IMR-90 (cell line): ENCODE data around the gene KIF20B. TPM values are rescaled to one million over a fixed set of nuclear protein-coding genes. Genes with fewer than 3 reads are reported as not detected.

Experiments used
- ATAC-seq: fragments of 200-7000 bp; cut with Tn5 transposase; 2 replicates; pipeline ENCODE4 v1.9.1; 2020; ENCODE audit warnings: low read depth, mild to moderate bottlenecking, moderate library complexity
- BruUV-seq: library from RNA; stranded (reverse); fragments of 400-500 nt; replicated peaks from 2 replicates; lab custom pipeline; 2021; lab: Mats Ljungman, UMichigan
- CTCF ChIA-PET: fragments of 300-600 bp; formaldehyde crosslinking; extraction: SDS; loops from one replicate; lab custom pipeline; 2021; ENCODE audit warnings: antibody characterized with exemption; lab: Yijun Ruan, JAX
- POLR2A ChIA-PET: fragments of 300-600 bp; sonication (Branson Sonifier 250); formaldehyde crosslinking; loops from one replicate; lab custom pipeline; 2022; ENCODE audit warnings: antibody characterized with exemption; ENCODE audit not compliant: unreplicated experiment; lab: Charles Lee
- DNase-seq: peaks from one replicate; pipeline ENCODE4 v3.0.0; 2013
- H2AFZ ChIP-seq: replicated peaks from 2 replicates; pipeline ENCODE3; 2013; ENCODE audit warnings: low read length, mild to moderate bottlenecking; ENCODE audit not compliant: poor library complexity
- H2AK5ac ChIP-seq: 2 replicates; pipeline ENCODE4 v1.6.1; 2013; ENCODE audit warnings: low read depth, low read length, inconsistent platforms
- H2AK9ac ChIP-seq: replicated peaks from 2 replicates; pipeline ENCODE3; 2013; ENCODE audit warnings: mild to moderate bottlenecking, low read depth, low read length, moderate library complexity; ENCODE audit not compliant: poor library complexity
- H2BK120ac ChIP-seq: 2 replicates; pipeline ENCODE4 v1.6.1; 2013; ENCODE audit warnings: low read depth, low read length, inconsistent platforms
- H2BK15ac ChIP-seq: 3 replicates; pipeline ENCODE4 v1.6.1; 2013; ENCODE audit warnings: low read depth, low read length, inconsistent platforms
- H2BK20ac ChIP-seq: 2 replicates; pipeline ENCODE4 v1.6.1; 2013; ENCODE audit warnings: low read depth, mild to moderate bottlenecking, inconsistent platforms, low read length, moderate library complexity
- H2BK5ac ChIP-seq: 2 replicates; pipeline ENCODE4 v1.6.1; 2013; ENCODE audit warnings: mild to moderate bottlenecking, low read depth, low read length, inconsistent platforms; ENCODE audit not compliant: poor library complexity, severe bottlenecking
- H3K14ac ChIP-seq: replicated peaks from 2 replicates; pipeline ENCODE4 v1.6.1; 2013; ENCODE audit warnings: low read depth, low read length, inconsistent platforms
- H3K18ac ChIP-seq: 2 replicates; pipeline ENCODE4 v1.6.1; 2013; ENCODE audit warnings: low read depth, low read length, control low read depth
- H3K23ac ChIP-seq: 2 replicates; pipeline ENCODE4 v1.6.1; 2013; ENCODE audit warnings: low read depth, low read length, inconsistent platforms
- H3K27ac ChIP-seq: 2 replicates; pipeline ENCODE4 v1.5.1; 2013; ENCODE audit warnings: mild to moderate bottlenecking, control low read depth, low read length; ENCODE audit not compliant: insufficient read depth
- H3K27me3 ChIP-seq: 2 replicates; pipeline ENCODE4 v1.6.1; 2013; ENCODE audit warnings: low read length; ENCODE audit not compliant: control insufficient read depth, insufficient read depth
- H3K36me3 ChIP-seq: 2 replicates; pipeline ENCODE4 v1.6.1; 2013; ENCODE audit warnings: low read length, mixed read lengths; ENCODE audit not compliant: control insufficient read depth, insufficient read depth
- H3K4ac ChIP-seq: 2 replicates; pipeline ENCODE4 v1.6.1; 2013; ENCODE audit warnings: low read depth, low read length, inconsistent platforms
- H3K4me1 ChIP-seq: 2 replicates; pipeline ENCODE4 v1.6.1; 2013; ENCODE audit warnings: low read length, mixed read lengths; ENCODE audit not compliant: control insufficient read depth, insufficient read depth
- H3K4me2 ChIP-seq: 2 replicates; pipeline ENCODE4 v1.6.1; 2013; ENCODE audit warnings: low read depth, mild to moderate bottlenecking, control low read depth, low read length, moderate library complexity
- H3K4me3 ChIP-seq: 2 replicates; pipeline ENCODE4 v1.5.1; 2013; ENCODE audit warnings: low read depth, mild to moderate bottlenecking, control low read depth, low read length, moderate library complexity; ENCODE audit not compliant: insufficient read depth
- H3K56ac ChIP-seq: 2 replicates; pipeline ENCODE4 v1.6.1; 2013; ENCODE audit warnings: low read length, inconsistent platforms; ENCODE audit not compliant: insufficient read depth; ENCODE audit errors: extremely low read depth
- H3K79me1 ChIP-seq, 2 experiments: 2 replicates each; pipeline ENCODE4 v1.6.1; 2013; ENCODE audit warnings: low read length in 2 of 2, inconsistent platforms in 1 of 2, low read depth in 1 of 2
- H3K9ac ChIP-seq: 2 replicates; pipeline ENCODE4 v1.6.1; 2013; ENCODE audit warnings: low read depth, low read length, control low read depth
- H3K9me1 ChIP-seq: 2 replicates; pipeline ENCODE4 v1.6.1; 2013; ENCODE audit warnings: low read length, inconsistent platforms; ENCODE audit not compliant: insufficient read depth
- H3K9me3 ChIP-seq: 2 replicates; pipeline ENCODE4 v1.6.1; 2013; ENCODE audit warnings: low read length; ENCODE audit not compliant: control insufficient read depth, insufficient read depth
- H4K20me1 ChIP-seq: 2 replicates; pipeline ENCODE4 v1.6.1; 2013; ENCODE audit warnings: low read length, inconsistent platforms; ENCODE audit not compliant: insufficient read depth
- H4K5ac ChIP-seq: 2 replicates; pipeline ENCODE4 v1.6.1; 2013; ENCODE audit warnings: mild to moderate bottlenecking, low read depth, low read length, control low read depth
- H4K8ac ChIP-seq, 2 experiments: 2 replicates each; pipeline ENCODE4 v1.6.1; 2013; ENCODE audit warnings: low read depth in 2 of 2, low read length in 2 of 2, control low read depth in 1 of 2, inconsistent platforms in 1 of 2
- H4K91ac ChIP-seq: 2 replicates; pipeline ENCODE4 v1.6.1; 2013; ENCODE audit warnings: low read depth, low read length, inconsistent platforms; ENCODE audit not compliant: insufficient read depth
- CEBPB ChIP-seq: IDR thresholded peaks from 2 replicates; pipeline ENCODE4 v1.6.1; 2012; ENCODE audit warnings: low read depth, low read length, improper control_type of control experiment
- CHD1 ChIP-seq: IDR thresholded peaks from 2 replicates; pipeline ENCODE4 v1.6.1; 2012; ENCODE audit warnings: low read depth, low read length, improper control_type of control experiment
- CTCF ChIP-seq: conservative IDR thresholded peaks from 2 replicates; pipeline ENCODE4 v1.5.1; 2012; ENCODE audit warnings: mild to moderate bottlenecking, low read depth, low read length, improper control_type of control experiment
- FOS ChIP-seq: fragments of 150-350 bp; IDR thresholded peaks from 2 replicates; pipeline ENCODE4 v1.6.1; 2016; ENCODE audit warnings: low read depth, low read length
- MAZ ChIP-seq: IDR thresholded peaks from 2 replicates; pipeline ENCODE4 v1.6.1; 2012; ENCODE audit warnings: low read depth, mild to moderate bottlenecking, low read length, improper control_type of control experiment, moderate library complexity, borderline replicate concordance
- NFE2L2 ChIP-seq: fragments of 150-350 bp; IDR thresholded peaks from 2 replicates; pipeline ENCODE4 v1.6.1; 2016; ENCODE audit warnings: low read depth, mild to moderate bottlenecking, low read length
- SMC3 ChIP-seq: fragments of 150-350 bp; IDR thresholded peaks from 2 replicates; pipeline ENCODE4 v1.6.1; 2016; ENCODE audit warnings: low read depth, mild to moderate bottlenecking, antibody characterized with exemption, low read length, moderate library complexity
- USF2 ChIP-seq: fragments of 150-350 bp; IDR thresholded peaks from 2 replicates; pipeline ENCODE4 v1.6.1; 2017; ENCODE audit warnings: mild to moderate bottlenecking, antibody characterized with exemption, low read length, low read depth
- WGBS, 2 experiments: methylation state at CpG; one replicate each; pipeline versions ENCODE4 v1.1.5 to v1.1.7; 2013; ENCODE audit warnings: missing lambda C conversion rate in 2 of 2; ENCODE audit not compliant: insufficient read length in 1 of 2; ENCODE audit errors: extremely low coverage in 2 of 2; 5-methylcytosine and 5-hydroxymethylcytosine counted together
- dilution Hi-C: fragments of 300-500 bp; cut with HindIII; formaldehyde crosslinking; loops from one replicate; pipeline ENCODE4 v1.14.3; 2018; ENCODE audit warnings: low sequenced_read_pairs; ENCODE audit not compliant: unreplicated experiment
- in situ Hi-C: fragments of 300-500 bp; cut with MboI; formaldehyde crosslinking; loops from 3 replicates; pipeline ENCODE4 v1.14.3; 2019; ENCODE audit warnings: low sequenced_read_pairs, inconsistent platforms, mixed read lengths
- intact Hi-C: fragments of 100-400 bp; cut with micrococcal nuclease; formaldehyde crosslinking; loops from 2 replicates; pipeline ENCODE4 v1.10.0; 2022
- polyA plus RNA-seq, 3 experiments: library from polyadenylated mRNA; depleted of rRNA; stranded (reverse); fragments of >200 nt; gene quantifications; 2 replicates each; pipeline ENCODE4 v1.2.3, GENCODE V29; 2012; ENCODE audit warnings: low replicate concordance in 1 of 3
- total RNA-seq: library from RNA; depleted of rRNA; stranded (reverse); fragments of >200 nt; gene quantifications from 2 replicates; pipeline ENCODE4 v1.2.3, GENCODE V29; 2012

The KIF20B gene
- total and polyA plus RNA-seq, 2 of the 4 experiments (the other 2 are of a cell fraction): 3.1 to 23.5 TPM

GRCh38 chr10:89707372-89707771 is 6.0 kb downstream of the KIF20B start:
- no peaks in the 10 kb centered on the region for H3K36me3 ChIP-seq
- peak overlapping the region; percentile 6; the same call in 1 of the 2 replicates for H2BK120ac ChIP-seq
- no peak overlapping the region for H2BK15ac ChIP-seq
- H3K4me2 ChIP-seq: no peak overlapping the region; the same call in 1 of the 2 replicates
- H4K91ac ChIP-seq: no peak overlapping the region
- WGBS, 2 experiments: no CpG with 5 or more reads among the region's 1 CpG
- no peak overlapping the region for H3K4me3 ChIP-seq
- no peak overlapping the region for H2AFZ ChIP-seq
- no peaks in the 10 kb centered on the region for H3K4me1 ChIP-seq
- no TSS peak for BruUV-seq
- no peak overlapping the region for H2AK5ac ChIP-seq
- dilution Hi-C loops (no loop called here), in situ Hi-C loops (no loop called here), intact Hi-C loops (no loop called here)
- H3K23ac ChIP-seq: peak overlapping the region; percentile 82; the same call in 1 of the 2 replicates
- H3K9me3 ChIP-seq: no peaks in the 10 kb centered on the region
- H3K27me3 ChIP-seq: no peaks in the 10 kb centered on the region
- no peak overlapping the region for H4K5ac ChIP-seq
- peak overlapping the region; percentile 65 for H2BK5ac ChIP-seq
- CTCF ChIA-PET: no interaction called here
- H2BK20ac ChIP-seq: no peak overlapping the region
- H3K56ac ChIP-seq: no peak overlapping the region
- TF ChIP-seq CTCF (no peak), SMC3 (no peak), NFE2L2 (no peak), CHD1 (no peak), MAZ (no peak), USF2 (no peak), FOS (no peak), CEBPB (no peak)
- POLR2A ChIA-PET: no interaction called here
- no peak overlapping the region for H3K9ac ChIP-seq
- H3K9me1 ChIP-seq: 0 out of 2 replicates have a peak, but pooled peaks cover 2% of the 10 kb centered on the region
- H4K20me1 ChIP-seq: no peaks in the 10 kb centered on the region
- H3K4ac ChIP-seq: no peak overlapping the region
- DNase-seq: no peak
- H3K14ac ChIP-seq: peak overlapping the region; percentile 50; the same call in 1 of the 2 replicates
- no peak overlapping the region for H2AK9ac ChIP-seq
- H3K18ac ChIP-seq: no peak overlapping the region
- H4K8ac ChIP-seq: peak overlapping the region in 1 of 2 experiments; percentile 78; a peak in 2 of 4 replicates
- no peak overlapping the region for H3K27ac ChIP-seq
- ATAC-seq: no peak
- peaks cover 7 to 12% of the 10 kb centered on the region in 2 experiments for H3K79me1 ChIP-seq
